Body of pancreas (tissue), 4 donors: ENCODE data around the gene NEDD4L.

Source experiments
- POLR2A ChIP-seq, 3 donors: fragments of 450-650 bp; IDR thresholded peaks; one replicate each; pipeline ENCODE4 v1.6.1; 2016; ENCODE audit warnings: antibody characterized with exemption in 3 of 3, mild to moderate bottlenecking in 2 of 3
- TF ChIP-seq, protein P1 (sequence below), 7 experiments: fragments of 450-650 bp in 4 of 7; fragments of 200-600 bp in 3 of 7; sonication (generic) in 3 of 7; IDR thresholded peaks; one replicate each; pipeline ENCODE4 v1.5.1; 2016 to 2019; ENCODE audit warnings: antibody characterized with exemption in 7 of 7

GRCh38 chr18:58264840-58265239, 220.8 kb downstream of the NEDD4L start:
- TF ChIP-seq, protein P1, sequence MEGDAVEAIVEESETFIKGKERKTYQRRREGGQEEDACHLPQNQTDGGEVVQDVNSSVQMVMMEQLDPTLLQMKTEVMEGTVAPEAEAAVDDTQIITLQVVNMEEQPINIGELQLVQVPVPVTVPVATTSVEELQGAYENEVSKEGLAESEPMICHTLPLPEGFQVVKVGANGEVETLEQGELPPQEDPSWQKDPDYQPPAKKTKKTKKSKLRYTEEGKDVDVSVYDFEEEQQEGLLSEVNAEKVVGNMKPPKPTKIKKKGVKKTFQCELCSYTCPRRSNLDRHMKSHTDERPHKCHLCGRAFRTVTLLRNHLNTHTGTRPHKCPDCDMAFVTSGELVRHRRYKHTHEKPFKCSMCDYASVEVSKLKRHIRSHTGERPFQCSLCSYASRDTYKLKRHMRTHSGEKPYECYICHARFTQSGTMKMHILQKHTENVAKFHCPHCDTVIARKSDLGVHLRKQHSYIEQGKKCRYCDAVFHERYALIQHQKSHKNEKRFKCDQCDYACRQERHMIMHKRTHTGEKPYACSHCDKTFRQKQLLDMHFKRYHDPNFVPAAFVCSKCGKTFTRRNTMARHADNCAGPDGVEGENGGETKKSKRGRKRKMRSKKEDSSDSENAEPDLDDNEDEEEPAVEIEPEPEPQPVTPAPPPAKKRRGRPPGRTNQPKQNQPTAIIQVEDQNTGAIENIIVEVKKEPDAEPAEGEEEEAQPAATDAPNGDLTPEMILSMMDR (IDR thresholded peaks at IDR 0.05) = no peak
- no peak for TF ChIP-seq POLR2A (IDR thresholded peaks at IDR 0.05)
